Measurements from ENCODE around the gene ZRANB1.

- no peak for TF ChIP-seq CTCF (conservative IDR thresholded peaks at IDR 0.05; ENCODE audit: low read length)
- no peak for TF ChIP-seq EZH2phosphoT487 (IDR thresholded peaks at IDR 0.05; ENCODE audit: borderline replicate concordance, low read depth, low read length)
These were observed 70.2 kb downstream of the ZRANB1 start for GRCh38 chr10:125011926-125012705.

All from OCI-LY7 (cell line).